T-helper 1 cell treated with Interleukin-12 subunit alpha and Interleukin-12 subunit beta and Interleukin-4 antibody, amounts not matched to agents 30 ng/mL and 1 ng/mL, for 36 hours (primary cell): ENCODE data around the gene MAP3K7. TPM values are rescaled to one million over a fixed set of nuclear protein-coding genes. Genes with fewer than 3 reads are reported as not detected.

ENCODE experiments used
- intact Hi-C: fragments of 100-400 bp; cut with micrococcal nuclease; formaldehyde crosslinking; loops from one replicate; pipeline ENCODE4 v1.15.1; 2024
- total RNA-seq: library from RNA; stranded (reverse); gene quantifications from 2 replicates; pipeline ENCODE4 v1.2.3, GENCODE V29; 2022

The MAP3K7 gene
- total RNA-seq, 1 donor from 2014 or later: 29.9 TPM

DNA sequence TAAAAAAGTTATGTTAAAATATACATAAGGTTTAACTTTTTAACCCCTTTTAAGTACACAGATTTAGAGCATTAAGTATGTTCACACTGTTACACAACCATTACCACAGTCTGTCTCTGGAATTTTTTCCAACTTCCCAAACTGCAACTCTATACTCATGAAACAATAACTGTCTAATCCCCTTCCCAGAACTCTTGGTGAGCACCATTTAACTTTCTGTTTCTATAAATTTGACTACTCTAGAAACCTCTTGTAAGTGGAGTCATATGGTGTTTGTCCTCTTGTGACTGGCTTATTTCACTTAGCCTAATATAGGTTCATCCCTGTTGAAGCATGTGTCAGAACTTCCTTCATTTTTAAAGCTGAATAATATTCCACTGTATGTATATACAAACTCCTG lies 98.1 kb downstream of the MAP3K7 start:
- intact Hi-C loops: no loop called here

DNA sequence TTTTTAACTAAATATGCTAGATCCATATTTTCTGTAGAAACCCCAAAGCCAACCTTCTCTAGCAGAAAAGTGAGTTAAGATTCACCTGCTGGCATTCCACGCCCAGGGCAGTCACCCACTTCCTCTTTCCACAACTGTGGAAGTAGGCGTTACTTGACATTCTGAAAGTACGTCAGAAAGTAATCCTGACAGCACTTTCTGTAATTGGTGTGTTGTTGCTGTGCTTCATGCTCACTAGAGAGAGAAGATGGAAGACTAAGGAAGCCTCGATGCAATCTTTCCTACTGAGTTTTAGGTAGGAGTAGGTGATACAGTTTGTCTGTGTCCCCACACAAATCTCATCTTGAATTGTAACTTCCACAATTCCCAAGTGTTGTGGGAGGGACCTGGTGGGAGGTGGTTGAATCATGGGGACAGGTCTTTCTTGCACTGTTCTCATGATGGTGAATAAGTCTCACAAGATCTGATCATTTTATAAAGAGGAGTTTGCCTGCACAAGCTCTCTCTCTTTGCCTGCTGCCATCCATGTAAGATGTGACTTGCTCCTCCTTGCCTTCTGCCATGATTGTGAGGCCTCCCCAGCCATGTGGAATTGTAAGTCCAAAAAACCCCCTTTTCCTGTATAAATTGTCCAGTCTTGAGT lies 101.1 kb downstream of the MAP3K7 start:
- intact Hi-C loops: no loop called here

- intact Hi-C loops: no loop called here
These were observed 102.0 kb downstream of the MAP3K7 start for GRCh38 chr6:90484903-90485302.

DNA sequence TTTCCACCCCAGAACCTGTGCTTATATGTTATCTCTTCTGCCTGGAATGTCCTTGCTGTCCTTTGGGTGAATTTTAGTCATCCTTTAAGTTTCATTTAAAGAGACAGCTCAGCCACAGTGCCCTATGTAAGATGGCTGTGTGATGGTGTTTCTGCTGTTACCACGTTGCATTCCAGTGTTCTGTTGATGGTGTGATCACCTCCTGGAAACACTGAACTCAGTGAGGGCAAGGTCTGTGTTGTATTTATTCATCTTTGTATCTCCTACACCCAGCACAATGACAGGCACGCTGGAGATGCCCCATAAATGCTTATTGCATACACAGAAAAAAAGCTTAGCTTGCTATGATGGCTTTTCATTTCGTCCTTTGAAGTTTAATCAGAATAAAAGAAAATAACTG lies 102.5 kb downstream of the MAP3K7 start:
- intact Hi-C loops: no loop called here

GRCh38 chr6:90483956-90484355 lies 102.9 kb downstream of the MAP3K7 start:
- intact Hi-C loops: no loop called here

- intact Hi-C loops: no loop called here
These were observed 103.6 kb downstream of the MAP3K7 start for GRCh38 chr6:90483116-90483839.

- intact Hi-C loops: no loop called here
These were observed 106.2 kb downstream of the MAP3K7 start for GRCh38 chr6:90480666-90481065.

GRCh38 chr6:90479603-90479926 lies 107.3 kb downstream of the MAP3K7 start:
- intact Hi-C loops: loop anchor here (1.0 to 10.0 kb wide), 17 partner anchors 86 to 1515 kb away; partner anchors contain the start of genes ANKRD6, BACH2, CASP8AP2 and LYRM2

DNA sequence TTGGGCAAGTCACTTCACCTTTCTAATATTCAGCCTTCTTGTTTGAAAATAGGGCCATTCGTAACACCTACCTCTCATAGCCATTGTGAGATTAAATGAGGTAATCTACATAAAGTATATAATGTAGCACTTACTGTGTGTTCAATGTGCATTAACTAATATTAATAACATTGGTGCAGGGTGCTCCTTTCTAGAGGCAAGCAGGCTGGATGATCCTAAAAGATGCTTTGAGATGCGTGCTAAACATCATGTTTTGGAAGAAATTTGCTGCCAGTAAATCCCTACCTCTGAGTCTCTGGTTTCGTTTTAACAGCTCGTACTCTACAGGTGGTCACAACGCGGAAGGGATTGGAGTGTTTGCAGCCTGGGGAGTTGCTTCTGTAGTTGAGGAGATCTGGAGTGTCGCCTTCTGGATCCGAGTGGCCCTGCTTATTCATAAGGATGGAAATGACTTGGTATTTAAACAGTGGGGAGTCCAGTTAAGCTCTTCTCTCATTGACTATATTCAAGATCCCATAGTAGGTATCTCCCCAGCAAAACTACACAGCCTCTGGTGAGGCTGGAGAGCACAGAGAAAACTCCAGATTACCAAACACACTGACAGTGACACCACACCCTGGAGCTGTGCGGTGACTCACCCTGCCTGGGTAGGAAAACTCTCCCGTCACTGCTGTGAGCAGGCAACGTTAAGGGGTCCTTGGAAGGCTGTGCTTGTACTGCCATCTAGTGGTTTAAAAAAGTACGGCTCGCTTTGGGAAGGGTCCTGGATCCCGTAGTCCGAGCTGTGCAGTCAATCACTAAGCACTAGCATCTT lies 107.9 kb downstream of the MAP3K7 start:
- intact Hi-C loops: loop anchor here (1.0 to 10.0 kb wide), 17 partner anchors 86 to 1514 kb away; partner anchors contain the start of genes ANKRD6, BACH2, CASP8AP2 and LYRM2

DNA sequence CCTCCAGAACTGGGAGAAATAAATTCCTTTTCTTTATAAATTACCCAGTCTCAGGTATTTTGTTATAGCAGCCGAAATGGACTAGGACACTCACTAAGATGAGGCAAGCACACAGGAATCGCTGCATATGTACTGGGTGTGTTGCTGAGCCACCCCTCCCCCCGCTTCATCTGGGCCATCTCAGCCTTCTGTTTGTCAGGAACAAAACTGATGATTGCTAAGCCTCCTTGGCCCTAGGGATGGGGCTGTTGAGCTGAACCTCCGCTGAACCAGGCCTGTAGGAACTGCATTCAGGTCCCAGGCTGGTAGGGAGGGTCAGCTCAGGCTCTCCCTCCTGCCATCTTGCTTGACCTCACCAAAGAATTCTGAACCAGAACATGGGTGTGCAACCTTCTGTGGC lies 108.6 kb downstream of the MAP3K7 start:
- intact Hi-C loops: loop anchor here (2.0 to 10.0 kb wide), 8 partner anchors 259 to 1513 kb away; partner anchors contain the start of genes ANKRD6, CASP8AP2, LYRM2 and MDN1

GRCh38 chr6:90477366-90477765 lies 109.5 kb downstream of the MAP3K7 start:
- intact Hi-C loops: loop anchor here (5.0 to 10.0 kb wide), 5 partner anchors 450 to 1513 kb away; partner anchors contain the start of genes ANKRD6, LYRM2 and RNGTT

GRCh38 chr6:90472716-90473115 lies 114.2 kb downstream of the MAP3K7 start:
- intact Hi-C loops: loop anchor here (1.0 to 10.0 kb wide), 11 partner anchors 9 to 1508 kb away; partner anchors contain the start of genes BACH2 and RNGTT

DNA sequence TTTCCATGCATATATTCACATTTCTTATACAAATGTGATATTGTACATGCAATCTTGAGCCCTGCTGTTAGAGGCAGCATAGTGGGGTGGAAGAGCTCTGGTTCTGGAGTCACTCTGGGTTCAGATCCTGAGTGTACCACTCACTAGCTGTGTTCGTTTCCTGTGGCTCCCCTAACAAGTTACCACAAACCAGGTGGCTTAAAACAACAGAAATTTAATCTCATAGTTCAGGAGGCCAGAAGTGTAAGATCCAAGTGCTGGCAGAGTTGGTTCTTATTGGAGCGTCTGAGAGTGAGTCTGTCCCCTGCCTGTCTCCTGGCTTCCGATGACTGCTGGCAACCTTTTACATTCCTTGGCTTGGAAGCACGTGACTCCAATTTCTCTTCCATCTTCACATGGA lies 115.6 kb downstream of the MAP3K7 start:
- intact Hi-C loops: loop anchor here (10.0 kb wide), 1 partner anchor 1506 kb away; the partner anchor contains the start of gene RNGTT

GRCh38 chr6:90469906-90470305 lies 117.0 kb downstream of the MAP3K7 start:
- intact Hi-C loops: loop anchor here (10.0 kb wide), 1 partner anchor 1505 kb away; the partner anchor contains the start of gene RNGTT

GRCh38 chr6:90468859-90469258 lies 118.0 kb downstream of the MAP3K7 start:
- intact Hi-C loops: no loop called here

- intact Hi-C loops: no loop called here
These were observed 118.8 kb downstream of the MAP3K7 start for GRCh38 chr6:90468080-90468479.

DNA sequence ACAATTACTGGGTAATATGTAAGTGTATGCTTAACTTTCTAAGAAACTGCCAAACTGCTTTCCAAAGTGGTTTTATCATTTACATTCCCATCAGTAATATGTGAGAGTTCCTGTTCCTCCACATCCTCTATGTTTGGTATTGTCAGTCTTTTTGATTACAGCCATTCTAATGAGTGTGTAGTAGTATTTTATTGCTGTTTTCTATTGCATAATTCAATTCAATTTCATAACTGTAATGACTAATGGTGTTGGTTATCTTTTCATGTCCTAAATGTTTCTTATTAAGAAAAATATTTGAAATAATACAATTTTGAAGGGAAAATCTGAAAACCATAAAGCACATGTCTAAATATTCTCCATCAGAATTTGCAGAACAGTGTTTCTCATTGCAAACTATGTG lies 119.3 kb downstream of the MAP3K7 start:
- intact Hi-C loops: no loop called here

DNA sequence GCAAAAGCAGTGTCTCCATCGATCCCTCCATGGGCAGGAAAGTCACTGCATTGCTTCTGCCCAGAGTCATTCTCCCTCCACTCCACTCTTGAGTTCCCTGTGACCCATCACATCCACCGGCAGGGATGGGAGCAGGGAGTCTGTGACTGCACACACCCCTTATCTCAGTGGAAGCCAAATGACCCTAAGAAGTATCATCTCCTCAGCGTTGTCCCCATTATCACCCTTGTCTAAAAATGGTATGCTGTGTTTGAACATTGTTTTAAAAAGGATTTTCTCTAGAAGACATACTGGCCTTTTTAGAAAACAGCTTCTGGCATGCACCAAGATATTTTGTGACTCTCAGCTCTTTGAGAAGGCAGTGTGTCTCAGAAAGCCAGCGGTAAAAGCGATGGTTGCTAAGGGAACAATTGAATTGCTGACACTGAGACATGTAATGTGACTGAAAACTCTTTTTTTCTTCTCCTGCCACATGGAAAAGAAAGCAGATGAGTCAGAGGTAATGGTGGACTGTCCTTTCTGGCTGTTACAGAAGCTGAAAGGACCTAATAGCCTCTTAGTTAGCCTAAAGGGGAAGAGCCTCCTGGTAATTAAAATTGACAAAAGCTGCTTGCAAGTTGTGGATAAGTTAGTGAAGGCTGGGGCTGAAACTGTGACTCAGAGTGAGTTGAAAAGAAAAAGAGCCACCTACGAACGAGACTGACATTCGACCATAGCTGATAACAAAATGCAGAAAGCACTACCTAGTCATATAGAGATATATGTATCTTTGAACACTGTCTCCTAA lies 120.5 kb downstream of the MAP3K7 start:
- intact Hi-C loops: loop anchor here (1.0 kb wide), 1 partner anchor 8 kb away; no protein-coding TSS in a partner anchor

GRCh38 chr6:90465686-90466085 lies 121.2 kb downstream of the MAP3K7 start:
- intact Hi-C loops: loop anchor here (1.0 kb wide), 1 partner anchor 7 kb away; no protein-coding TSS in a partner anchor

- intact Hi-C loops: no loop called here
These were observed 122.4 kb downstream of the MAP3K7 start for GRCh38 chr6:90464507-90464906.
